ENCODE results near the gene COL20A1. TPM values are rescaled to one million over a fixed set of nuclear protein-coding genes. Genes with fewer than 3 reads are reported as not detected.

The COL20A1 gene
- total RNA-seq, 1 donor from 2014 or later = not detected

DNA sequence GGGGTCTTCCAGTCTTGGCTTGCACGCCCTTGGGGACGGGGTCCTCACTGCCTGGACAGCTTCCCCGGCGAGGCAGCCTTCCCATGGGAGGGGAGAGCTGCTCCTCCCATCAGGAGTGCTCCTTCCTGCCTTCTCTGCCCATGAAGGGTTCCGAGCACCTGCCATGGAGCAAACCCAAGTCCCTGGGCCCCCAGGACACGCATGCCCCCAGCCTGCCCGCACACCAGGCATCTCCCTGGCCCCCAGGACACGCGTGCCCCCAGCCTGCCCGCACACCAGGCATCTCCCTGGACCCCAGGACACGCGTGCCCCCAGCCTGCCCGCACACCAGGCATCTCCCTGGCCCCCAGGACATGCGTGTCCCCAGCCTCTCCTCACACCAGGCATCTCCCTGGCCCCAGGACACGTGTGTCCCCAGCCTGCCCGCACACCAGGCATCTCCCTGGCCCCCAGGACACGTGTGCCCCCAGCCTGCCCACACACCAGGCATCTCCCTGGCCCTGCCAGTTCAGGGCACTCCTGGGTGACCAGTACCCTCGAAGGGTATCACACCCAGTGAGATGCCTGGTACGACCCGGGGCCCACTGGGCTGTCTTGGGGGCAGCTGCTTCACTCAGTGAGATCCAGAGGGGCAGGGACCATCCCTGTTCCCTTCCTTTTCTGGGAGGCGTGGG, 21.7 kb downstream of the COL20A1 start:
- no peaks in the 10 kb centered on the region for H3K4me1 Mint-ChIP-seq (ENCODE audit: unreplicated experiment)
- TF ChIP-seq, protein P1, sequence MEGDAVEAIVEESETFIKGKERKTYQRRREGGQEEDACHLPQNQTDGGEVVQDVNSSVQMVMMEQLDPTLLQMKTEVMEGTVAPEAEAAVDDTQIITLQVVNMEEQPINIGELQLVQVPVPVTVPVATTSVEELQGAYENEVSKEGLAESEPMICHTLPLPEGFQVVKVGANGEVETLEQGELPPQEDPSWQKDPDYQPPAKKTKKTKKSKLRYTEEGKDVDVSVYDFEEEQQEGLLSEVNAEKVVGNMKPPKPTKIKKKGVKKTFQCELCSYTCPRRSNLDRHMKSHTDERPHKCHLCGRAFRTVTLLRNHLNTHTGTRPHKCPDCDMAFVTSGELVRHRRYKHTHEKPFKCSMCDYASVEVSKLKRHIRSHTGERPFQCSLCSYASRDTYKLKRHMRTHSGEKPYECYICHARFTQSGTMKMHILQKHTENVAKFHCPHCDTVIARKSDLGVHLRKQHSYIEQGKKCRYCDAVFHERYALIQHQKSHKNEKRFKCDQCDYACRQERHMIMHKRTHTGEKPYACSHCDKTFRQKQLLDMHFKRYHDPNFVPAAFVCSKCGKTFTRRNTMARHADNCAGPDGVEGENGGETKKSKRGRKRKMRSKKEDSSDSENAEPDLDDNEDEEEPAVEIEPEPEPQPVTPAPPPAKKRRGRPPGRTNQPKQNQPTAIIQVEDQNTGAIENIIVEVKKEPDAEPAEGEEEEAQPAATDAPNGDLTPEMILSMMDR (IDR thresholded peaks at IDR 0.05) = no peak
- no peak overlapping the region for H3K4me3 Mint-ChIP-seq (ENCODE audit: unreplicated experiment)
- no peaks in the 10 kb centered on the region for H3K9me3 Mint-ChIP-seq (ENCODE audit: unreplicated experiment)
- H3K27ac Mint-ChIP-seq (ENCODE audit: unreplicated experiment) = no peak overlapping the region
- H3K36me3 Mint-ChIP-seq (ENCODE audit: unreplicated experiment) = no peaks in the 10 kb centered on the region
- no peaks in the 10 kb centered on the region for H3K27me3 Mint-ChIP-seq (ENCODE audit: unreplicated experiment)
- no peak for DNase-seq (ENCODE audit: extremely low spot score, unreplicated experiment)

DNA sequence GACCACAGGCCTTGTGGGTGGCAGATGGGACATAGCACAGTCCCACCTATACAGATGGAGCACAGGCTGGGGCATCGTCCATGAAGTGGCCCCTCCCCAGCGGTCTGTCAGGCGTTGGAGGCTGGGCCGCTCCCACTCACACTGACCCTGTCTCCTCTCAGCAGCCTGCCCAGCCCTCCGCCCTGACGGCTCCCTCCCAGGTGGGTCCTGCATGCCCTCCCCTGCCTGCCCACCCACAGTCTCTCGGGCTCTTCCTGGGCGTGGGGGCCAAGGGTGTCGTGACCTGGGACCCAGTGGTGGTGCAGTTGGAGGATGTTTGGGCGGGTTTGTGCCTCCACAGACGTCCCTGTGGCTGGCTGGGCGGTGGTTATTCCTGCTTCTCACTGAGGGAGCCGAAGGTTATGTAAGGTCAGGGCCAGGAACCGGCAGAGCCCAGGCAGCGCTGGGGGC, 22.3 kb downstream of the COL20A1 start:
- H3K4me1 Mint-ChIP-seq (ENCODE audit: unreplicated experiment) = no peaks in the 10 kb centered on the region
- TF ChIP-seq, protein P1 (IDR thresholded peaks at IDR 0.05) = no peak
- H3K9me3 Mint-ChIP-seq (ENCODE audit: unreplicated experiment) = no peaks in the 10 kb centered on the region
- DNase-seq (ENCODE audit: extremely low spot score, unreplicated experiment) = no peak
- no peaks in the 10 kb centered on the region for H3K27me3 Mint-ChIP-seq (ENCODE audit: unreplicated experiment)
- H3K36me3 Mint-ChIP-seq (ENCODE audit: unreplicated experiment) = no peaks in the 10 kb centered on the region
- H3K4me3 Mint-ChIP-seq (ENCODE audit: unreplicated experiment) = no peak overlapping the region
- H3K27ac Mint-ChIP-seq (ENCODE audit: unreplicated experiment) = no peak overlapping the region

DNA sequence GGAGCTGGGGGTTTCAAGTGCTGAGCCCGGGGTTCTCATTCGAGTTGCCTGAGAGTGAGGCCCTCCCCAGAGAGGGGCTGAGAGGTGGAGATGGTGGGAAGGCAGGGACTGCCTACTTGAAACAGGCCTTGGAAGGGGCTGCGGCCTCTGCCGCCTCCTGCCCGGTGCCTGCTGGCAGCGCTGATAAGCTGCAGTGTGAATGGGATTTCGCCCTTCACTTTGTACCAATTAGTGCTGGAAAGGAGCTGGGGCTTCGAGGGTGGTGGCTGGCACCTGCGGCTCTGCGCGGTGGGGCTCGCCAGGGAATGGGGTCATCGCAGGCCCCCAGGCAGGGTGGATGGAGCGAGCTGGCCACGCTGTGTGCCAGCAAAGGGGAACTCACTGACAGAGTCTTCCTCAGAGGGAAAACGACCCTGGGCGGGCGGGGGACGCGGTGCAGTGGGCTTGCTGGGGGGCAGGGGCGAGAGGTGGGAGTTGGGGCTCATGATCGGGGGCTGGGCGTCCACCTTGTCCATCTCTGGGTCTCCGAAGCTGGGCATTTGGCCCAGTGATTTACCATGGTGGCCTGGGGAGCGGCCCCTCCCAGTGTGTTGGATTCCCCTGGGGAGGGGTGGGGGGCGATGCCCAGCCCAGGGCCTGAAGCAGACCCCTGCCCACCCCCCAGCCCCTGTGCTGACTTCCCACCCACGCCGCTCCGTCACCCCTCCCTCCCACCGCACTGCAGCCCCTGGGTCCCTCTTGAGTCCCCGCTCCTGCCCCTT, 22.9 kb downstream of the COL20A1 start:
- no peak overlapping the region for H3K4me3 Mint-ChIP-seq (ENCODE audit: unreplicated experiment)
- DNase-seq (ENCODE audit: extremely low spot score, unreplicated experiment) = no peak
- H3K36me3 Mint-ChIP-seq (ENCODE audit: unreplicated experiment) = no peaks in the 10 kb centered on the region
- no peaks in the 10 kb centered on the region for H3K4me1 Mint-ChIP-seq (ENCODE audit: unreplicated experiment)
- H3K27me3 Mint-ChIP-seq (ENCODE audit: unreplicated experiment) = no peaks in the 10 kb centered on the region
- TF ChIP-seq, protein P1 (IDR thresholded peaks at IDR 0.05) = no peak
- H3K9me3 Mint-ChIP-seq (ENCODE audit: unreplicated experiment) = no peaks in the 10 kb centered on the region
- no peak overlapping the region for H3K27ac Mint-ChIP-seq (ENCODE audit: unreplicated experiment)

DNA sequence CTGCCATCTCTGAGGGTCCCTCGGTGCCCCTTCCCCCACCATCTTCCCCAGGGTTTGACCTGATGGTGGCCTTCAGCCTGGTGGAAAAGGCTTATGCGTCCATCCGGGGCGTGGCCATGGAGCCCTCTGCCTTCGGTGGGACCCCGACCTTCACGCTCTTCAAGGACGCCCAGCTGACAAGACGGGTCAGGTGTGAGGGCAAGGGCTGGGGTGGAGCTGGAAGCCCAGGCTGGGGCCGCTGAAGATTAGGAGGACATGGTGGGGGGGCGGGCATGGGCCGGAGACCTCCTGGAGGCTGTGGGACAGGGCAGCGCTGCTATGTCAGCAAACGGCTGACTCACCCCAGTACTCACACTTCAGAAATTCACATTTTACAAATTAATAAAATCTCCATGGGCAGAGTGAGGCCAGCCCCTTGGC, 23.5 kb downstream of the COL20A1 start:
- H3K27ac Mint-ChIP-seq (ENCODE audit: unreplicated experiment) = no peak overlapping the region
- no peaks in the 10 kb centered on the region for H3K27me3 Mint-ChIP-seq (ENCODE audit: unreplicated experiment)
- H3K4me3 Mint-ChIP-seq (ENCODE audit: unreplicated experiment) = no peak overlapping the region
- DNase-seq (ENCODE audit: extremely low spot score, unreplicated experiment) = no peak
- H3K9me3 Mint-ChIP-seq (ENCODE audit: unreplicated experiment) = no peaks in the 10 kb centered on the region
- H3K36me3 Mint-ChIP-seq (ENCODE audit: unreplicated experiment) = no peaks in the 10 kb centered on the region
- H3K4me1 Mint-ChIP-seq (ENCODE audit: unreplicated experiment) = no peaks in the 10 kb centered on the region
- TF ChIP-seq, protein P1 (IDR thresholded peaks at IDR 0.05) = no peak

DNA sequence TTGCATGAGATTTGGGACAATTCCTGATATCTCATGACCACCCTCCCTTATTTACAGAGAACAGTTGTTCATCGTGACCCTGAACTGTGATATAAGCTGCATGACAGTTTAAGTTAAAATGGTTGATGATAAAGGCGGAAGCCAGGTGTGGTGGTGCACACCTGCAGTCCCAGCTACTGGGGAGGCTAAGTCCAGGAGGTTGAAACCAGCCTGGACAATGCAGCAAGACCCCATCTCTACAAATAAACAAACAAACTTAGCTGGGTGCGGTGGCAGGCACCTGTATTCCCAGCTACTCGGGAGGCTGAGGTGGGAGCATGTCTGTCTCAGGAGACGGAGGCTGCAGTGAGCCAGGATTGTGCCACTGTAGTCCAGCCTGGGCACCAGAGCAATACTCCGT, 24.1 kb downstream of the COL20A1 start:
- no peak overlapping the region for H3K27ac Mint-ChIP-seq (ENCODE audit: unreplicated experiment)
- no peak for DNase-seq (ENCODE audit: extremely low spot score, unreplicated experiment)
- H3K9me3 Mint-ChIP-seq (ENCODE audit: unreplicated experiment) = no peaks in the 10 kb centered on the region
- TF ChIP-seq, protein P1 (IDR thresholded peaks at IDR 0.05) = no peak
- no peaks in the 10 kb centered on the region for H3K27me3 Mint-ChIP-seq (ENCODE audit: unreplicated experiment)
- H3K4me3 Mint-ChIP-seq (ENCODE audit: unreplicated experiment) = no peak overlapping the region
- no peaks in the 10 kb centered on the region for H3K4me1 Mint-ChIP-seq (ENCODE audit: unreplicated experiment)
- H3K36me3 Mint-ChIP-seq (ENCODE audit: unreplicated experiment) = no peaks in the 10 kb centered on the region

Measured in osteocyte (in vitro differentiated cells).